Endothelial cell (in vitro differentiated cells): Measurements from ENCODE around the gene DNAH10. TPM values are rescaled to one million over a fixed set of nuclear protein-coding genes. Genes with fewer than 3 reads are reported as not detected.

Experiments
- DNase-seq: peaks from one replicate; pipeline ENCODE4 v3.0.0; 2021; ENCODE audit warnings: low spot score
- H3K27ac Mint-ChIP-seq: one replicate; pipeline ENCODE4 v1.8.0; 2021; ENCODE audit warnings: mixed read lengths, inconsistent platforms; ENCODE audit not compliant: unreplicated experiment
- H3K27me3 Mint-ChIP-seq: one replicate; pipeline ENCODE4 v1.8.0; 2021; ENCODE audit warnings: mild to moderate bottlenecking, moderate library complexity, mixed read lengths, inconsistent platforms; ENCODE audit not compliant: unreplicated experiment
- H3K36me3 Mint-ChIP-seq: one replicate; pipeline ENCODE4 v1.8.0; 2021; ENCODE audit warnings: mild to moderate bottlenecking, low read depth, mixed read lengths, inconsistent platforms; ENCODE audit not compliant: unreplicated experiment
- H3K4me1 Mint-ChIP-seq: one replicate; pipeline ENCODE4 v1.8.0; 2021; ENCODE audit warnings: mild to moderate bottlenecking, mixed read lengths, inconsistent platforms; ENCODE audit not compliant: unreplicated experiment
- H3K4me3 Mint-ChIP-seq: one replicate; pipeline ENCODE4 v1.8.0; 2021; ENCODE audit warnings: mild to moderate bottlenecking, mixed read lengths, inconsistent platforms; ENCODE audit not compliant: unreplicated experiment
- H3K9me3 Mint-ChIP-seq: one replicate; pipeline ENCODE4 v1.8.0; 2021; ENCODE audit warnings: mixed read lengths, inconsistent platforms; ENCODE audit not compliant: unreplicated experiment
- total RNA-seq: library from RNA; stranded (reverse); fragmentation: NEBNext Ultra II Directional; extraction: Animal tissue kit (Norgen Biotek cat#: 25700); gene quantifications from one replicate; pipeline ENCODE4 v1.2.1, GENCODE V29; 2021; ENCODE audit not compliant: unreplicated experiment
- TF ChIP-seq, protein P1 (sequence below): fragments of 200-600 bp; sonication (generic); IDR thresholded peaks from one replicate; pipeline ENCODE4 v1.5.0; 2021; ENCODE audit warnings: antibody characterized with exemption; ENCODE audit not compliant: unreplicated experiment

DNAH10 gene
- total RNA-seq, 1 donor from 2014 or later: 1.2 TPM

DNA sequence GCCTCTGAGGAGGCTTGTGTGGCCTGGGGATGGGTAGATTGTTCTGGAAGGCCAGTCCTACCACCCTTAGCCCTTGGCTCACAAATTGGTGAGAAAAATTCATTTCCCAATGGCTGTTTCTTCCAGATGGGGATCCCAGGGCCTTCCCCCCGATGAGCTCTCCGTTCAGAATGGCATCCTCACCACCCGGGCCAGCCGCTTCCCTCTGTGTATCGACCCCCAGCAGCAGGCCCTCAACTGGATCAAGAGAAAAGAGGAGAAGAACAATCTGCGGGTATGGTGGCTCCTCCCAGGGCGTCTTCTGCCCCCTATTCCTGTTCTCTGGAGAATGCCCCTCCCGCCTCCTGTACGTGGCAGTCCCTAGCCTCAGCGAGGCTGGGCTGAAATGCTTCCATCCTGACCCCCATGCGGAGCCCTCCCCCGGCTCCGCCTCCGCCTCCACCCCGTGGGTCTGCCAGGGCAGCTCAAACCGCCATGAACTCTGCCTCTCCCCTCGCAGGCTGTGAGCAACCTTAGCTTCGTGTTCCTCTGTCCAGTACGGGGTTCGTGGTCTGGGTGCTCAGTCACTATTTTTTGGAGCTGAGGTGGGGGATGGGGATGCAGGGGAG, 152.7 kb downstream of the DNAH10 start:
- TF ChIP-seq, protein P1, sequence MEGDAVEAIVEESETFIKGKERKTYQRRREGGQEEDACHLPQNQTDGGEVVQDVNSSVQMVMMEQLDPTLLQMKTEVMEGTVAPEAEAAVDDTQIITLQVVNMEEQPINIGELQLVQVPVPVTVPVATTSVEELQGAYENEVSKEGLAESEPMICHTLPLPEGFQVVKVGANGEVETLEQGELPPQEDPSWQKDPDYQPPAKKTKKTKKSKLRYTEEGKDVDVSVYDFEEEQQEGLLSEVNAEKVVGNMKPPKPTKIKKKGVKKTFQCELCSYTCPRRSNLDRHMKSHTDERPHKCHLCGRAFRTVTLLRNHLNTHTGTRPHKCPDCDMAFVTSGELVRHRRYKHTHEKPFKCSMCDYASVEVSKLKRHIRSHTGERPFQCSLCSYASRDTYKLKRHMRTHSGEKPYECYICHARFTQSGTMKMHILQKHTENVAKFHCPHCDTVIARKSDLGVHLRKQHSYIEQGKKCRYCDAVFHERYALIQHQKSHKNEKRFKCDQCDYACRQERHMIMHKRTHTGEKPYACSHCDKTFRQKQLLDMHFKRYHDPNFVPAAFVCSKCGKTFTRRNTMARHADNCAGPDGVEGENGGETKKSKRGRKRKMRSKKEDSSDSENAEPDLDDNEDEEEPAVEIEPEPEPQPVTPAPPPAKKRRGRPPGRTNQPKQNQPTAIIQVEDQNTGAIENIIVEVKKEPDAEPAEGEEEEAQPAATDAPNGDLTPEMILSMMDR: no peak
- DNase-seq: no peak
- Mint-ChIP-seq H3K4me3 (no peak overlapping the region), H3K4me1 (no peaks in the 10 kb centered on the region), H3K9me3 (no peaks in the 10 kb centered on the region), H3K27me3 (peaks cover 7% of the 10 kb centered on the region), H3K27ac (no peak overlapping the region), H3K36me3 (no peaks in the 10 kb centered on the region)

DNA sequence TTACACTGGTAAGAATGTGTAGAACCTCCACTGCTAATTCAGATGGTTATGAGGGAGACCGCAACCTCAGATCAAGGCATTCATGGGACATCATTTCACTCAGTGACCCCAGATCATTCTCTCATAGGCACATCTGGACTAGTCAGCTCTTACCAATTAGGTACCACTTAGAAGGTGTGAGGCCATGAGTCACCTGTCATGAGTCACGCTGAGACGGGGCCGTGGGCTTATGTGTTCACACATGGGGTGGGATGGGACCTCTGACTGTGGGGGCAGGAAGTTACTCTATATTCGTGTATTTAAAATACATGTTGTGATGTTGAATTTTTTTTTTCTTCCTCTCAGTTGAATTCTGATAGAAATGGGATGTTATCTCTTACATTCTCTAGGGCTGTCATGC, 154.6 kb downstream of the DNAH10 start:
- H3K27me3 Mint-ChIP-seq: peaks cover 6% of the 10 kb centered on the region
- no peaks in the 10 kb centered on the region for H3K4me1 Mint-ChIP-seq
- H3K27ac Mint-ChIP-seq: no peak overlapping the region
- no peak for DNase-seq
- no peaks in the 10 kb centered on the region for H3K36me3 Mint-ChIP-seq
- no peaks in the 10 kb centered on the region for H3K9me3 Mint-ChIP-seq
- no peak overlapping the region for H3K4me3 Mint-ChIP-seq
- TF ChIP-seq, protein P1: no peak

DNA sequence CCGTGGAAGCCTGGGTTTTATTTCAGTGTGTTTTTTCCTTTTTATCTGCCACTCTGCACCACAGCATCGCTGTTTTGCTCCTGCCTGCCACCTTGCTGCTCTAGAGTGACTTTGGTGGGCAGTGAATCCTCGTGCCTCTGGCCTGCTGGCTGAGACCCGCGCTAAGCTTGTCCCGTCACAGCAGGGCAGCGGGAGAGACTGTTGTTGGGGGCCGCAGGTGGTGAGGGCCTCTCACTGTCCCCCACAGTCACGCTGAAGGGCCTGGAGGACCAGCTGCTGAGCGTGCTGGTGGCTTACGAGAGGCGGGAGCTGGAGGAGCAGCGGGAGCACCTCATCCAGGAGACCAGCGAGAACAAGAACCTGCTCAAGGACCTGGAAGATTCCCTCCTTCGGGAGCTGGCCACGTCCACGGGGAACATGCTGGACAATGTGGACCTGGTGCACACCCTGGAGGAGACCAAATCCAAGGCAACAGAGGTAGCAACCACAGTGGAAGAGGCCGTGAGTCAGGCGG, 155.3 kb downstream of the DNAH10 start:
- H3K36me3 Mint-ChIP-seq: no peaks in the 10 kb centered on the region
- H3K4me3 Mint-ChIP-seq: no peak overlapping the region
- H3K4me1 Mint-ChIP-seq: no peaks in the 10 kb centered on the region
- TF ChIP-seq, protein P1: no peak
- no peaks in the 10 kb centered on the region for H3K9me3 Mint-ChIP-seq
- no peak overlapping the region for H3K27ac Mint-ChIP-seq
- peaks cover 6% of the 10 kb centered on the region for H3K27me3 Mint-ChIP-seq
- DNase-seq: no peak

DNA sequence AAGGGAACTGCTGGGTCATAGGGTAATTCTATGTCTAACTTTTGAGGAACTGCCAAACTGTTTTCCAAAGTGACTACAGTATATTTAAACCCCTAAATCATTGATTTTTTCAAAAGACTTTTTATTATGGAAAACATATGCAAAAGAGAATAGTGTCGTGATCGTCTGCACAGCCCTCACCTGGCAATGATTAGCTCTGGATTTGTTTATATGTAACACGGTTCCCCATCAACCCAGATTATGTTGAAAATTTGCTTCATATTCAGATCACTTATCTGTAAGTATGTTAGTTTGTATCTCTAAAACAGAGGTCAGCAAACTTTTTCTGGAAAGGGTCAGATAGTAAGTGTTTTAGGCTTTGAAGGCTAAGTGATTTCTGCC, 157.9 kb downstream of the DNAH10 start:
- Mint-ChIP-seq H3K36me3 (no peaks in the 10 kb centered on the region), H3K27ac (no peak overlapping the region), H3K4me3 (no peak overlapping the region), H3K4me1 (no peaks in the 10 kb centered on the region), H3K27me3 (peaks cover 3% of the 10 kb centered on the region), H3K9me3 (no peaks in the 10 kb centered on the region)
- TF ChIP-seq, protein P1: no peak
- no peak for DNase-seq

DNA sequence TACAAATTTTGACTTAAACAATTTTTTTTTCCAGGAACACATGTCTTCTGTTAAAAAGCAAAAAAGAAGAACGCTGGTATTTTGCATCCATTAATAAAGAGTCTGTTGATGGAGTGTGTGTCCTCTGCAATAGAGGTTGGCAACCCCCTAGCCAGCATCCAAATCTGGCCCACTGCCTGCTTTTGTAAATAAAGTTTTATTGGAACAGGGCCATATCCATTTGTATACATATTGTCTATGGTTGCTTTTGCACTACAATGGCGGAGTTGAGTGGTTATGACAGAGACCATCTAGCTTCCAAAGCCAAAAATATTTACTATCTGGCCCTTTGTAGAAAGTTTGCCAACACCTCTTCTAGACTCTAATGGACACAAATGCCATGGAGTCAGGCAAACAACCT, 160.9 kb downstream of the DNAH10 start:
- TF ChIP-seq, protein P1: no peak
- no peak overlapping the region for H3K4me3 Mint-ChIP-seq
- no peaks in the 10 kb centered on the region for H3K9me3 Mint-ChIP-seq
- no peaks in the 10 kb centered on the region for H3K4me1 Mint-ChIP-seq
- H3K27me3 Mint-ChIP-seq: no peaks in the 10 kb centered on the region
- no peak for DNase-seq
- no peak overlapping the region for H3K27ac Mint-ChIP-seq
- no peaks in the 10 kb centered on the region for H3K36me3 Mint-ChIP-seq
